ENCODE measurements around the gene PICALM. TPM values are rescaled to one million over a fixed set of nuclear protein-coding genes. Genes with fewer than 3 reads are reported as not detected.
"Not testable (repeated sequence)": the region's sequence is repeated elsewhere in the genome, so short reads cannot be mapped to it uniquely, and the experiment has no call there.

PICALM gene
- total RNA-seq, 2 donors from 2014 or later: 116 to 162 TPM

DNA sequence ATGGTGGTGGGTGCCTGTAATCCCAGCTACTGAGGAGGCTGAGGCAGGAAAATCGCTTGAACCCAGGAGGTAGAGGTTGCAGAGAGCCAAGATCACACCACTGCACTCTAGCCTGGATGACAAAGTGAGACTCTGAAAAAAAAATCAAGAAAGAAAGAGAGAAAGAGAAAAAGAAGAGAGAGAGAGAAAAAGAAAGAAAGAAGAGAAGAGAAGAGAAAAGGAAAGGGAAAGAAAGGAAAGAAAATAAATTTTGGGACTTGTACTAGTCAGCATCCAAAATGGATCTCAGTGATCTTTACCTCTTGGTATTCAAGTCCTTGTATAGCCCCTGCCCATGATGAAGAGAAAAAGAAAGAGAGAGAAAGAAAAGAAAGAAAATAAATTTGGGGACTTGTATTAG, 22.2 kb upstream of the PICALM start:
- TF ChIP-seq, protein P1, sequence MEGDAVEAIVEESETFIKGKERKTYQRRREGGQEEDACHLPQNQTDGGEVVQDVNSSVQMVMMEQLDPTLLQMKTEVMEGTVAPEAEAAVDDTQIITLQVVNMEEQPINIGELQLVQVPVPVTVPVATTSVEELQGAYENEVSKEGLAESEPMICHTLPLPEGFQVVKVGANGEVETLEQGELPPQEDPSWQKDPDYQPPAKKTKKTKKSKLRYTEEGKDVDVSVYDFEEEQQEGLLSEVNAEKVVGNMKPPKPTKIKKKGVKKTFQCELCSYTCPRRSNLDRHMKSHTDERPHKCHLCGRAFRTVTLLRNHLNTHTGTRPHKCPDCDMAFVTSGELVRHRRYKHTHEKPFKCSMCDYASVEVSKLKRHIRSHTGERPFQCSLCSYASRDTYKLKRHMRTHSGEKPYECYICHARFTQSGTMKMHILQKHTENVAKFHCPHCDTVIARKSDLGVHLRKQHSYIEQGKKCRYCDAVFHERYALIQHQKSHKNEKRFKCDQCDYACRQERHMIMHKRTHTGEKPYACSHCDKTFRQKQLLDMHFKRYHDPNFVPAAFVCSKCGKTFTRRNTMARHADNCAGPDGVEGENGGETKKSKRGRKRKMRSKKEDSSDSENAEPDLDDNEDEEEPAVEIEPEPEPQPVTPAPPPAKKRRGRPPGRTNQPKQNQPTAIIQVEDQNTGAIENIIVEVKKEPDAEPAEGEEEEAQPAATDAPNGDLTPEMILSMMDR (IDR thresholded peaks at IDR 0.05): no peak
- Histone ChIP-seq H3K27ac (no peak overlapping the region), H3K4me3 (no peak overlapping the region), H3K9me3 (no peaks in the 10 kb centered on the region), H3K4me1 (no peaks in the 10 kb centered on the region), H3K9ac (ENCODE audit: low read depth in 2 of 2, low read length in 2 of 2) (no peak overlapping the region), H3K27me3 (no peaks in the 10 kb centered on the region), H3K36me3 (no peaks in the 10 kb centered on the region)
- intact Hi-C loops (cut with DNase I): no loop called here
- no peak for DNase-seq

DNA sequence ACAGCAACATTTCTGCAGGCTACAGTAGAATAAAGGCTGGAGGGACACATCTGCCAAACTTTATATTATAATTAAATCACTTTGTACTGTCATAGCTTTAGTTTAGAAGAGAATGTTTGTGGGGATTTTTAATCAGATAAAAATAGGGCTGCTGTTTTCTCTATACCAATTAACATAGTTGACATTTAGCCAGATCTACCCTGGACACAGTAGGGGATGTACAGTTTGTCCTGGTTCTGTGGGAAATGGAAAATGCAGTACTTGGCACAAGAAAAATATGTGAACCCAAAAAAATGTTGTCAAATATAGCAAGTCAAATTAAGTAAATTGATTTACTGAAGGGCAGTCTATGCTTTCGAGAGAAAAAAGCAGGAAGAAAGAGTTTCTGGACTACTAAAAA, 20.8 kb upstream of the PICALM start:
- TF ChIP-seq, protein P1 (IDR thresholded peaks at IDR 0.05): no peak
- H3K27me3 ChIP-seq: no peaks in the 10 kb centered on the region
- H3K36me3 ChIP-seq: no peaks in the 10 kb centered on the region
- H3K4me1 ChIP-seq: no peaks in the 10 kb centered on the region
- intact Hi-C loops (cut with DNase I): no loop called here
- no peaks in the 10 kb centered on the region for H3K9me3 ChIP-seq
- no peak overlapping the region for H3K27ac ChIP-seq
- H3K9ac ChIP-seq (ENCODE audit: low read depth in 2 of 2, low read length in 2 of 2): no peak overlapping the region
- DNase-seq: no peak
- H3K4me3 ChIP-seq: no peak overlapping the region

DNA sequence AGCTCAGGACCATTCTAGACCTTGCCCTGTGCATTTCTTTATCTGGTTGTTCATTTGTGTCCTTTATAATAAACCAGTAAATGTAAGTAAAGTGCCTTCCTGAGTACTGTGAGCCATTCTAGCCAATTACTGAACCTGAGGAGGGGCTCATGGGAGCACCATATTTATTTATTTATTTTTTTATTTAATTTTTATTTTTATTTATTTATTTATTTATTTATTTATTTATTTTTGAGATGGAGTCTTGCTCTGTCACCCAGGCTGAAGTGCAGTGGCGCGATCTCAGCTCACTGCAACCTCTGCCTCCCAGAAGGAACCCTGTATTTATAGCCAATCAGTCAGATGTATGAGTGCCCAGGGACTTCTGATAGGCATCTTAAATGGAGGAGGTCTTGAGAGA, 18.8 kb upstream of the PICALM start:
- H3K27ac ChIP-seq, DNase-seq: not testable (repeated sequence)

DNA sequence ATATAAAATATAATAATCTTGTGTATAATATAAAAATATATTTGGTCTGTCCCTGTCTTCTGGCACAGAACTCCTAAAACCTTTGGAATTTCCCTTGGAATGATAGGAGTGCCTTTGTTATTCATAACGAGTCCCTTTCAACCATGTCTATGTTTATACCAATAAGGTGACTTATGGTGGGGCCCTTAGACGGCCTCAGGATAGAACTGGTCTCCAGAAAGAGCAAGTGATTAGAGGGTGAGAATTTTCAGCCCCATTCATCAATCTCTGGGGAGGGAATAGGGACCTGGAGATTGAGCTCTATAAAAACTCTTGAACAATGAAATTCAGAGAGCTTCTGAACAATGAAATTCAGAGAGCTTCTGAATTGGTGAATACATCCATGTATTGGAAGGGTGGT, 18.4 kb upstream of the PICALM start:
- intact Hi-C loops (cut with DNase I): no loop called here
- TF ChIP-seq, protein P1 (IDR thresholded peaks at IDR 0.05): no peak
- no peaks in the 10 kb centered on the region for H3K9me3 ChIP-seq
- no peaks in the 10 kb centered on the region for H3K36me3 ChIP-seq
- no peak overlapping the region for H3K27ac ChIP-seq
- H3K27me3 ChIP-seq: no peaks in the 10 kb centered on the region
- no peak overlapping the region for H3K4me3 ChIP-seq
- H3K4me1 ChIP-seq: no peaks in the 10 kb centered on the region
- no peak for DNase-seq
- no peak overlapping the region for H3K9ac ChIP-seq (ENCODE audit: low read depth in 2 of 2, low read length in 2 of 2)

More for the DNA sequence above, 18.8 kb upstream of the PICALM start:
- H3K4me1 ChIP-seq; H3K9ac ChIP-seq (ENCODE audit: low read depth in 2 of 2, low read length in 2 of 2); H3K36me3 ChIP-seq; H3K9me3 ChIP-seq; H3K27me3 ChIP-seq; H3K4me3 ChIP-seq; intact Hi-C loops (cut with DNase I): not testable (repeated sequence)

DNA sequence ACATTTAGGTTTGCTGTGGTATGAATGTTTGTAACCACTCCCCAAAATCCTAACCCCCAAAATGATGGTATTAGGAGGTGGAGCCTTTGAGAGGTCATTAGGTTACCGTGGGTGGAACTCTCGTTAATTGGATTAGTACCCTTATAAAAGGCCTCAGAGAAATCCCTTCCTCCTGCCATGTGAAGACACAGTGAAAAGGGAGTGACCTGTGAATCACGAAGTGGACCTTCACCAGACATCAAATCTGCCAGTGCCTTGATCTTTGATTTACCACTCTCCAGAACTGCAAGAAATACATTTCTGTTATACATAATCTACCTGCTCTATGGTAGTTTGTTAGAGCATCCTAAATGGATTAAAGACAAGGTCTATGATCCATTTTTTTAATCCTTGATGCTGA, 12.6 kb upstream of the PICALM start:
- intact Hi-C loops (cut with DNase I): no loop called here
- Histone ChIP-seq H3K27ac (no peak overlapping the region), H3K4me1 (no peaks in the 10 kb centered on the region), H3K9ac (ENCODE audit: low read depth in 2 of 2, low read length in 2 of 2) (no peak overlapping the region), H3K36me3 (no peaks in the 10 kb centered on the region), H3K9me3 (no peaks in the 10 kb centered on the region), H3K27me3 (no peaks in the 10 kb centered on the region), H3K4me3 (no peak overlapping the region)
- TF ChIP-seq, protein P1 (IDR thresholded peaks at IDR 0.05): no peak
- DNase-seq: no peak

DNA sequence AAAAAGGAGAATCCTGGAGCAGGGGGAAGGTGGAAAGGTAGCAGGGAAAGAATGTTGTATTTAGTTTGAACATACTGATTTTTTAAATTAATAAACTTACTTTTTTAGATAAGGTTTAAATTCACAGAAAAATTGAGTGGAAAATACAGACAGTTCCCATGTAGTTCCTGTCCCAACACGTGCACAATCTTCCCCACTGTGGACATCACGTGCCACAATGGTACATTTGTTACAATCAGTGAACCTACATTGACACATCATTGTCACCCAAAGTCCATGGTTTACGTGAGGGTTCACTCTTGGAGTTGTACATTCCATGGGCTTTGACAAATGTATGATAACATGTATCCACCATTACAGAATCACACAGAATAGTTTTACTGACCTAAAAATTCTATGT, 10.5 kb upstream of the PICALM start:
- Histone ChIP-seq H3K27ac (no peak overlapping the region), H3K27me3 (no peaks in the 10 kb centered on the region), H3K36me3 (no peaks in the 10 kb centered on the region), H3K9me3 (no peaks in the 10 kb centered on the region), H3K4me1 (no peaks in the 10 kb centered on the region), H3K9ac (ENCODE audit: low read depth in 2 of 2, low read length in 2 of 2) (no peak overlapping the region), H3K4me3 (no peak overlapping the region)
- intact Hi-C loops (cut with DNase I): no loop called here
- TF ChIP-seq, protein P1 (IDR thresholded peaks at IDR 0.05): no peak
- DNase-seq: no peak

All from colonic mucosa (tissue), 4 donors.